IMR-90 (cell line): Measurements from ENCODE around the gene ANK2. TPM values are rescaled to one million over a fixed set of nuclear protein-coding genes. Genes with fewer than 3 reads are reported as not detected.

Experiments used
- ATAC-seq: fragments of 200-7000 bp; cut with Tn5 transposase; 2 replicates; pipeline ENCODE4 v1.9.1; 2020; ENCODE audit warnings: low read depth, mild to moderate bottlenecking, moderate library complexity
- BruUV-seq: library from RNA; stranded (reverse); fragments of 400-500 nt; replicated peaks from 2 replicates; lab custom pipeline; 2021; lab: Mats Ljungman, UMichigan
- CTCF ChIA-PET: fragments of 300-600 bp; formaldehyde crosslinking; extraction: SDS; loops from one replicate; lab custom pipeline; 2021; ENCODE audit warnings: antibody characterized with exemption; lab: Yijun Ruan, JAX
- POLR2A ChIA-PET: fragments of 300-600 bp; sonication (Branson Sonifier 250); formaldehyde crosslinking; loops from one replicate; lab custom pipeline; 2022; ENCODE audit warnings: antibody characterized with exemption; ENCODE audit not compliant: unreplicated experiment; lab: Charles Lee
- DNase-seq: peaks from one replicate; pipeline ENCODE4 v3.0.0; 2013
- H2AFZ ChIP-seq: replicated peaks from 2 replicates; pipeline ENCODE3; 2013; ENCODE audit warnings: low read length, mild to moderate bottlenecking; ENCODE audit not compliant: poor library complexity
- H2AK5ac ChIP-seq: 2 replicates; pipeline ENCODE4 v1.6.1; 2013; ENCODE audit warnings: low read depth, low read length, inconsistent platforms
- H2AK9ac ChIP-seq: replicated peaks from 2 replicates; pipeline ENCODE3; 2013; ENCODE audit warnings: mild to moderate bottlenecking, low read depth, low read length, moderate library complexity; ENCODE audit not compliant: poor library complexity
- H2BK120ac ChIP-seq: 2 replicates; pipeline ENCODE4 v1.6.1; 2013; ENCODE audit warnings: low read depth, low read length, inconsistent platforms
- H2BK15ac ChIP-seq: 3 replicates; pipeline ENCODE4 v1.6.1; 2013; ENCODE audit warnings: low read depth, low read length, inconsistent platforms
- H2BK20ac ChIP-seq: 2 replicates; pipeline ENCODE4 v1.6.1; 2013; ENCODE audit warnings: low read depth, mild to moderate bottlenecking, inconsistent platforms, low read length, moderate library complexity
- H2BK5ac ChIP-seq: 2 replicates; pipeline ENCODE4 v1.6.1; 2013; ENCODE audit warnings: mild to moderate bottlenecking, low read depth, low read length, inconsistent platforms; ENCODE audit not compliant: poor library complexity, severe bottlenecking
- H3K14ac ChIP-seq: replicated peaks from 2 replicates; pipeline ENCODE4 v1.6.1; 2013; ENCODE audit warnings: low read depth, low read length, inconsistent platforms
- H3K18ac ChIP-seq: 2 replicates; pipeline ENCODE4 v1.6.1; 2013; ENCODE audit warnings: low read depth, low read length, control low read depth
- H3K23ac ChIP-seq: 2 replicates; pipeline ENCODE4 v1.6.1; 2013; ENCODE audit warnings: low read depth, low read length, inconsistent platforms
- H3K27ac ChIP-seq: 2 replicates; pipeline ENCODE4 v1.5.1; 2013; ENCODE audit warnings: mild to moderate bottlenecking, control low read depth, low read length; ENCODE audit not compliant: insufficient read depth
- H3K27me3 ChIP-seq: 2 replicates; pipeline ENCODE4 v1.6.1; 2013; ENCODE audit warnings: low read length; ENCODE audit not compliant: control insufficient read depth, insufficient read depth
- H3K36me3 ChIP-seq: 2 replicates; pipeline ENCODE4 v1.6.1; 2013; ENCODE audit warnings: low read length, mixed read lengths; ENCODE audit not compliant: control insufficient read depth, insufficient read depth
- H3K4ac ChIP-seq: 2 replicates; pipeline ENCODE4 v1.6.1; 2013; ENCODE audit warnings: low read depth, low read length, inconsistent platforms
- H3K4me1 ChIP-seq: 2 replicates; pipeline ENCODE4 v1.6.1; 2013; ENCODE audit warnings: low read length, mixed read lengths; ENCODE audit not compliant: control insufficient read depth, insufficient read depth
- H3K4me2 ChIP-seq: 2 replicates; pipeline ENCODE4 v1.6.1; 2013; ENCODE audit warnings: low read depth, mild to moderate bottlenecking, control low read depth, low read length, moderate library complexity
- H3K4me3 ChIP-seq: 2 replicates; pipeline ENCODE4 v1.5.1; 2013; ENCODE audit warnings: low read depth, mild to moderate bottlenecking, control low read depth, low read length, moderate library complexity; ENCODE audit not compliant: insufficient read depth
- H3K56ac ChIP-seq: 2 replicates; pipeline ENCODE4 v1.6.1; 2013; ENCODE audit warnings: low read length, inconsistent platforms; ENCODE audit not compliant: insufficient read depth; ENCODE audit errors: extremely low read depth
- H3K79me1 ChIP-seq, 2 experiments: 2 replicates each; pipeline ENCODE4 v1.6.1; 2013; ENCODE audit warnings: low read length in 2 of 2, inconsistent platforms in 1 of 2, low read depth in 1 of 2
- H3K9ac ChIP-seq: 2 replicates; pipeline ENCODE4 v1.6.1; 2013; ENCODE audit warnings: low read depth, low read length, control low read depth
- H3K9me1 ChIP-seq: 2 replicates; pipeline ENCODE4 v1.6.1; 2013; ENCODE audit warnings: low read length, inconsistent platforms; ENCODE audit not compliant: insufficient read depth
- H3K9me3 ChIP-seq: 2 replicates; pipeline ENCODE4 v1.6.1; 2013; ENCODE audit warnings: low read length; ENCODE audit not compliant: control insufficient read depth, insufficient read depth
- H4K20me1 ChIP-seq: 2 replicates; pipeline ENCODE4 v1.6.1; 2013; ENCODE audit warnings: low read length, inconsistent platforms; ENCODE audit not compliant: insufficient read depth
- H4K5ac ChIP-seq: 2 replicates; pipeline ENCODE4 v1.6.1; 2013; ENCODE audit warnings: mild to moderate bottlenecking, low read depth, low read length, control low read depth
- H4K8ac ChIP-seq, 2 experiments: 2 replicates each; pipeline ENCODE4 v1.6.1; 2013; ENCODE audit warnings: low read depth in 2 of 2, low read length in 2 of 2, control low read depth in 1 of 2, inconsistent platforms in 1 of 2
- H4K91ac ChIP-seq: 2 replicates; pipeline ENCODE4 v1.6.1; 2013; ENCODE audit warnings: low read depth, low read length, inconsistent platforms; ENCODE audit not compliant: insufficient read depth
- BHLHE40 ChIP-seq: fragments of 150-350 bp; IDR thresholded peaks from 2 replicates; pipeline ENCODE4 v1.6.1; 2016; ENCODE audit warnings: mild to moderate bottlenecking, low read depth, low read length
- CEBPB ChIP-seq: IDR thresholded peaks from 2 replicates; pipeline ENCODE4 v1.6.1; 2012; ENCODE audit warnings: low read depth, low read length, improper control_type of control experiment
- CHD1 ChIP-seq: IDR thresholded peaks from 2 replicates; pipeline ENCODE4 v1.6.1; 2012; ENCODE audit warnings: low read depth, low read length, improper control_type of control experiment
- CTCF ChIP-seq: conservative IDR thresholded peaks from 2 replicates; pipeline ENCODE4 v1.5.1; 2012; ENCODE audit warnings: mild to moderate bottlenecking, low read depth, low read length, improper control_type of control experiment
- ELK1 ChIP-seq: fragments of 150-350 bp; IDR thresholded peaks from 2 replicates; pipeline ENCODE4 v1.6.1; 2016; ENCODE audit warnings: low read depth, mild to moderate bottlenecking, low read length, moderate library complexity, borderline replicate concordance
- FOS ChIP-seq: fragments of 150-350 bp; IDR thresholded peaks from 2 replicates; pipeline ENCODE4 v1.6.1; 2016; ENCODE audit warnings: low read depth, low read length
- MAFK ChIP-seq: IDR thresholded peaks from 2 replicates; pipeline ENCODE4 v1.6.1; 2012; ENCODE audit warnings: low read depth, low read length, improper control_type of control experiment
- MAZ ChIP-seq: IDR thresholded peaks from 2 replicates; pipeline ENCODE4 v1.6.1; 2012; ENCODE audit warnings: low read depth, mild to moderate bottlenecking, low read length, improper control_type of control experiment, moderate library complexity, borderline replicate concordance
- MXI1 ChIP-seq: IDR thresholded peaks from 2 replicates; pipeline ENCODE4 v1.6.1; 2012; ENCODE audit warnings: low read depth, mild to moderate bottlenecking, low read length, moderate library complexity, borderline replicate concordance
- NFE2L2 ChIP-seq: fragments of 150-350 bp; IDR thresholded peaks from 2 replicates; pipeline ENCODE4 v1.6.1; 2016; ENCODE audit warnings: low read depth, mild to moderate bottlenecking, low read length
- POLR2A ChIP-seq: IDR thresholded peaks from 2 replicates; pipeline ENCODE4 v1.6.1; 2012; ENCODE audit warnings: mild to moderate bottlenecking, low read depth, low read length
- RAD21 ChIP-seq: IDR thresholded peaks from 2 replicates; pipeline ENCODE4 v1.6.1; 2012; ENCODE audit warnings: low read length, improper control_type of control experiment
- RCOR1 ChIP-seq: IDR thresholded peaks from 2 replicates; pipeline ENCODE4 v1.6.1; 2012; ENCODE audit warnings: mild to moderate bottlenecking, low read length, improper control_type of control experiment; ENCODE audit not compliant: insufficient replicate concordance
- RFX5 ChIP-seq: IDR thresholded peaks from 2 replicates; pipeline ENCODE4 v1.8.0; 2012; ENCODE audit warnings: low read depth, mild to moderate bottlenecking, low read length, moderate library complexity
- SMC3 ChIP-seq: fragments of 150-350 bp; IDR thresholded peaks from 2 replicates; pipeline ENCODE4 v1.6.1; 2016; ENCODE audit warnings: low read depth, mild to moderate bottlenecking, antibody characterized with exemption, low read length, moderate library complexity
- USF2 ChIP-seq: fragments of 150-350 bp; IDR thresholded peaks from 2 replicates; pipeline ENCODE4 v1.6.1; 2017; ENCODE audit warnings: mild to moderate bottlenecking, antibody characterized with exemption, low read length, low read depth
- WGBS, 2 experiments: methylation state at CpG; one replicate each; pipeline versions ENCODE4 v1.1.5 to v1.1.7; 2013; ENCODE audit warnings: missing lambda C conversion rate in 2 of 2; ENCODE audit not compliant: insufficient read length in 1 of 2; ENCODE audit errors: extremely low coverage in 2 of 2; 5-methylcytosine and 5-hydroxymethylcytosine counted together
- dilution Hi-C: fragments of 300-500 bp; cut with HindIII; formaldehyde crosslinking; loops from one replicate; pipeline ENCODE4 v1.14.3; 2018; ENCODE audit warnings: low sequenced_read_pairs; ENCODE audit not compliant: unreplicated experiment
- in situ Hi-C: fragments of 300-500 bp; cut with MboI; formaldehyde crosslinking; loops from 3 replicates; pipeline ENCODE4 v1.14.3; 2019; ENCODE audit warnings: low sequenced_read_pairs, inconsistent platforms, mixed read lengths
- intact Hi-C: fragments of 100-400 bp; cut with micrococcal nuclease; formaldehyde crosslinking; loops from 2 replicates; pipeline ENCODE4 v1.10.0; 2022
- polyA plus RNA-seq, 3 experiments: library from polyadenylated mRNA; depleted of rRNA; stranded (reverse); fragments of >200 nt; gene quantifications; 2 replicates each; pipeline ENCODE4 v1.2.3, GENCODE V29; 2012; ENCODE audit warnings: low replicate concordance in 1 of 3
- total RNA-seq: library from RNA; depleted of rRNA; stranded (reverse); fragments of >200 nt; gene quantifications from 2 replicates; pipeline ENCODE4 v1.2.3, GENCODE V29; 2012

The ANK2 gene
- total and polyA plus RNA-seq, 2 of the 4 experiments (the other 2 are of a cell fraction): 0.82 to 6.6 TPM

DNA sequence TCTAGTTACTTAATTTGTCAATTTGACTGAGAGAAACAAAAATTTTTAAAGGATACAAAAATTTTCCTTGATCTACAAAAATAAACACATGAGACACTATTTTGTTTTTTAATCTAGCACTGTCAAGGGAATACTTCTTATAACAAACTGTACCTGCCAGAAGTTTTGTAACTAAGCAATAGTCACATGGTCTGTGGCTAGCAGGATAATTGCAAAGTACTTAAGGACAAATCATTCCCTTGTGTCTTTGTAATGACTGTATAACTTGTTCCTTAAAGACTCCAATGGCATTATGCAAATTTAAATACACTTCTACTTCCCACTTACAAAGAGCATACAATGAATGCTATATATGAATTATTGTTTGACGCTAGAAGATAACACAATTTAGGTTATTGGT is 25.1 kb upstream of the ANK2 start:
- no peak overlapping the region for H3K27ac ChIP-seq
- H3K9me3 ChIP-seq: no peaks in the 10 kb centered on the region
- no TSS peak for BruUV-seq
- no peaks in the 10 kb centered on the region for H3K79me1 ChIP-seq
- dilution Hi-C loops (no loop called here), in situ Hi-C loops (no loop called here), intact Hi-C loops (no loop called here)
- no peak overlapping the region for H4K5ac ChIP-seq
- H3K4me2 ChIP-seq: no peak overlapping the region
- no peak overlapping the region for H3K23ac ChIP-seq
- H2BK20ac ChIP-seq: no peak overlapping the region
- ChIA-PET POLR2A (no interaction called here), CTCF (no interaction called here)
- no peak overlapping the region for H3K14ac ChIP-seq
- no peak overlapping the region for H2AK5ac ChIP-seq
- no peak overlapping the region for H4K8ac ChIP-seq
- H3K4me3 ChIP-seq: no peak overlapping the region
- no peak overlapping the region for H3K9ac ChIP-seq
- H2BK15ac ChIP-seq: no peak overlapping the region
- H3K36me3 ChIP-seq: no peaks in the 10 kb centered on the region
- no peak overlapping the region for H3K18ac ChIP-seq
- no peak overlapping the region for H2AFZ ChIP-seq
- ATAC-seq: no peak
- H3K27me3 ChIP-seq: no peaks in the 10 kb centered on the region
- no peak overlapping the region for H3K56ac ChIP-seq
- no peak overlapping the region for H2AK9ac ChIP-seq
- H4K91ac ChIP-seq: no peak overlapping the region
- no peaks in the 10 kb centered on the region for H3K4me1 ChIP-seq
- TF ChIP-seq CTCF (no peak), USF2 (no peak), POLR2A (no peak), FOS (no peak), RAD21 (no peak), MAFK (no peak), NFE2L2 (no peak), SMC3 (no peak), ELK1 (no peak), CHD1 (no peak), CEBPB (no peak), RCOR1 (no peak), MXI1 (no peak), MAZ (no peak), BHLHE40 (no peak), RFX5 (no peak)
- H4K20me1 ChIP-seq: no peaks in the 10 kb centered on the region
- H3K9me1 ChIP-seq: no peaks in the 10 kb centered on the region
- no peak overlapping the region for H2BK5ac ChIP-seq
- no CpG with 5 or more reads among the region's 1 CpG for WGBS, 2 experiments
- H3K4ac ChIP-seq: no peak overlapping the region
- no peak overlapping the region for H2BK120ac ChIP-seq
- no peak for DNase-seq
